Esophagus muscularis mucosa (tissue), 4 donors: ENCODE results near the gene NAGS. TPM values are rescaled to one million over a fixed set of nuclear protein-coding genes. Genes with fewer than 3 reads are reported as not detected.

ENCODE experiments used
- DNase-seq: peaks from one replicate; pipeline ENCODE4 v3.0.0-alpha.2; 2017; ENCODE audit errors: extremely low spot score
- H3K27ac ChIP-seq, 4 donors: fragments of 200-600 bp; sonication (generic); replicated peaks in 1 of 4; 1 replicate in 3 of 4; 2 replicates in 1 of 4; pipeline ENCODE4 v1.5.1; 2016 to 2019; ENCODE audit warnings: mild to moderate bottlenecking in 1 of 4
- H3K27me3 ChIP-seq, 4 donors: fragments of 200-600 bp; sonication (generic); one replicate each; pipeline versions ENCODE4 v1.5.1 to v1.6.0; 2016 to 2019
- H3K36me3 ChIP-seq, 4 donors: fragments of 200-600 bp; sonication (generic); one replicate each; pipeline ENCODE4 v1.5.1; 2016 to 2019
- H3K4me1 ChIP-seq, 4 donors: fragments of 200-600 bp; sonication (generic); one replicate each; pipeline ENCODE4 v1.5.1; 2016 to 2019
- H3K4me3 ChIP-seq, 4 donors: fragments of 200-600 bp; sonication (generic); 1 replicate in 2 of 4; 2 replicates in 2 of 4; pipeline ENCODE4 v1.5.1; 2016 to 2019; ENCODE audit warnings: mild to moderate bottlenecking in 4 of 4, moderate library complexity in 1 of 4
- H3K9me3 ChIP-seq, 4 donors: fragments of 200-600 bp; sonication (generic); 1 replicate in 3 of 4; 2 replicates in 1 of 4; pipeline ENCODE4 v1.5.1; 2016 to 2019
- CTCF ChIP-seq, 3 experiments: fragments of 200-600 bp in 2 of 3; fragments of 450-650 bp in 1 of 3; sonication (generic) in 2 of 3; IDR thresholded peaks; one replicate each; pipeline ENCODE4 v1.5.1; 2017 to 2019; ENCODE audit warnings: antibody characterized with exemption in 3 of 3, mild to moderate bottlenecking in 2 of 3, moderate library complexity in 1 of 3
- EP300 ChIP-seq: sonication (generic); formaldehyde crosslinking; IDR thresholded peaks from one replicate; pipeline ENCODE4 v1.6.1; 2017; ENCODE audit warnings: antibody characterized with exemption
- POLR2A ChIP-seq: fragments of 450-650 bp; IDR thresholded peaks from one replicate; pipeline ENCODE4 v1.6.1; 2017; ENCODE audit warnings: antibody characterized with exemption, moderate library complexity, mild to moderate bottlenecking, low read depth
- POLR2AphosphoS5 ChIP-seq, 2 donors: sonication (generic); formaldehyde crosslinking; IDR thresholded peaks; one replicate each; pipeline ENCODE4 v1.6.1; 2017; ENCODE audit warnings: antibody characterized with exemption in 2 of 2
- WGBS: methylation state at CpG from one replicate; pipeline ENCODE4 v1.1.5; 2018; 5-methylcytosine and 5-hydroxymethylcytosine counted together
- intact Hi-C: fragments of 100-400 bp; cut with DNase I; formaldehyde crosslinking; loops from one replicate; pipeline ENCODE4 v1.15.1; 2023
- total RNA-seq, 4 donors: library from RNA; depleted of rRNA; stranded (reverse); fragments of >200 nt; gene quantifications; one replicate each; pipeline versions ENCODE4 v1.1.0 to v1.2.1, GENCODE V29; 2016

Gene NAGS
- total RNA-seq, 4 donors from 2014 or later = 0.83 to 3.4 (median 1.8) TPM

DNA sequence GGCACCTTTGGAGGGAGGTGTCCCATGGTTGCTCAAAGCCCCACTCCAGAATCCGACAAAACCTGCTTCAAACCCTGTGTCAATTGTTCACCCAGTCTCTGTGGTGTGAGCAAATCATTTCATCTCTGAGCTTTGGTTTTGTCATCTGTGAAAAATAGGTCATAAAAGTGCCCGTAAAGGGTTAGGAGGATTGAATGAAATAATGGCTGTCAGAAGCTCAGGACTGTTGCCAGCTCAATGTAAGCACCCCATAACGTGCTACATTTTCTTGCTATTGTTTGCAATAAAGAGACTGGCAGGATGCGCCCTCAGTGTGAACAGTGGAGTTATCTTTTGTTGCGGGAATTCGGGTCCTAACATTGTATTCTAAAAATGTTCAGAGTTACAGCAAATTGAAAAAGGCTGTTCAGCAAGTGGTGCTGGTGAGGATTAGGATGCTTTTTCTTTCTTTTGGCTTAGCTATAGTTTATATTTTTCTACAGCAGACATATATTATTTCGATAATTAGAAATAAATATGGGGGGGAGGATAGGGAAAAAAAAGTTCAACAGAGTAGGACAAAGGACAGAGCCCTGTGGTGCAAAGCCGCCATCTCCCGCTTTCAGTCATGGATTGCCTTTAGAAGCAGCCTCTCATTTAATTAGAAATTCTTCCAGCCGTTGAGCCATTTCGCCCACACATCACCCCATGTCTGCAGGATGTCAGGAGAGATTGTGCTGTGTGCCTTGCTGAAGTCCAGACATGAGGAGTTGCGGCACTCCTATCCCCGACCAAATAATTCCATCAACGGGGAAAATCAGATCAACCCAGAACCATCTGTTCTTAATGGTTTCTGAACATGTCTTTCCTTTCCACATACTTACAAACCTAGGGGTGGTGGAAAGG, 29.8 kb upstream of the NAGS start:
- no peak for TF ChIP-seq POLR2AphosphoS5 (IDR thresholded peaks at IDR 0.05)
- TF ChIP-seq CTCF (IDR thresholded peaks at IDR 0.05) = no peak
- no peak for TF ChIP-seq EP300
- no peak for TF ChIP-seq POLR2A
- DNase-seq = no peak
- H3K9me3 ChIP-seq = no peaks in the 10 kb centered on the region
- WGBS = 69% methylated on average over 14 of the region's 14 CpGs
- no peak overlapping the region for H3K4me3 ChIP-seq
- H3K36me3 ChIP-seq = no peaks in the 10 kb centered on the region
- peaks cover 0 to 48% (median 0%) of the 10 kb centered on the region in 4 donors for H3K27me3 ChIP-seq
- no peaks in the 10 kb centered on the region for H3K4me1 ChIP-seq
- no peak overlapping the region for H3K27ac ChIP-seq
- intact Hi-C loops = no loop called here

GRCh38 chr17:43975898-43976297, 28.5 kb upstream of the NAGS start:
- intact Hi-C loops = no loop called here
- Histone ChIP-seq H3K4me3 (no peak overlapping the region), H3K27me3 (peaks cover 0 to 48% (median 0%) of the 10 kb centered on the region in 4 donors), H3K4me1 (no peaks in the 10 kb centered on the region), H3K9me3 (no peaks in the 10 kb centered on the region), H3K27ac (no peak overlapping the region), H3K36me3 (no peaks in the 10 kb centered on the region)
- DNase-seq = no peak
- 70% methylated on average over 15 of the region's 27 CpGs for WGBS
- TF ChIP-seq CTCF (IDR thresholded peaks at IDR 0.05) = no peak
- TF ChIP-seq POLR2A = no peak
- TF ChIP-seq POLR2AphosphoS5 (IDR thresholded peaks at IDR 0.05) = no peak

GRCh38 chr17:43976963-43977837, 27.2 kb upstream of the NAGS start:
- no peaks in the 10 kb centered on the region for H3K36me3 ChIP-seq
- peaks cover 0 to 59% (median under 1%) of the 10 kb centered on the region in 4 donors for H3K27me3 ChIP-seq
- 74% methylated on average over 8 of the region's 9 CpGs for WGBS
- no peak overlapping the region for H3K27ac ChIP-seq
- TF ChIP-seq EP300 (no peak), POLR2A (no peak), CTCF (IDR thresholded peaks at IDR 0.05) (no peak), POLR2AphosphoS5 (IDR thresholded peaks at IDR 0.05) (no peak)
- no peak overlapping the region for H3K4me3 ChIP-seq
- no peaks in the 10 kb centered on the region for H3K9me3 ChIP-seq
- no peaks in the 10 kb centered on the region for H3K4me1 ChIP-seq
- intact Hi-C loops = no loop called here
- DNase-seq = no peak

GRCh38 chr17:43978078-43978477, 26.3 kb upstream of the NAGS start:
- WGBS = 76% methylated on average over 2 of the region's 2 CpGs
- Histone ChIP-seq H3K27me3 (peaks cover under 1 to 65% (median 7%) of the 10 kb centered on the region in 4 donors), H3K4me3 (no peak overlapping the region), H3K4me1 (no peaks in the 10 kb centered on the region), H3K27ac (no peak overlapping the region), H3K36me3 (no peaks in the 10 kb centered on the region), H3K9me3 (no peaks in the 10 kb centered on the region)
- DNase-seq = no peak
- intact Hi-C loops = no loop called here
- TF ChIP-seq POLR2AphosphoS5 (IDR thresholded peaks at IDR 0.05) = no peak
- no peak for TF ChIP-seq POLR2A
- TF ChIP-seq EP300 = no peak
- TF ChIP-seq CTCF (IDR thresholded peaks at IDR 0.05) = no peak
